OCI-LY3 (cell line): ENCODE measurements around the gene TSPAN11.

Experiments used
- H2AFZ ChIP-seq: fragments of 200-600, 300-600 bp; shearing (Covaris generic); 2 replicates; pipeline ENCODE4 v1.6.0; 2014; ENCODE audit warnings: antibody characterized with exemption, low read depth, low read length
- H3K27ac ChIP-seq: fragments of 200-600, 300-600 bp; sonication (generic); 2 replicates; pipeline ENCODE4 v1.5.1; 2014; ENCODE audit warnings: mild to moderate bottlenecking, low read length, moderate library complexity, mixed read lengths
- H3K27me3 ChIP-seq: fragments of 200-600, 300-600 bp; sonication (generic); 2 replicates; pipeline ENCODE4 v1.6.1; 2014; ENCODE audit warnings: low read depth, low read length, mixed read lengths
- H3K36me3 ChIP-seq: fragments of 200-600, 300-600 bp; sonication (generic); replicated peaks from 2 replicates; pipeline ENCODE3; 2014; ENCODE audit warnings: low read depth, low read length, mixed read lengths
- H3K4me1 ChIP-seq: fragments of 300-600, 200-600 bp; sonication (generic); 2 replicates; pipeline ENCODE4 v1.6.1; 2014; ENCODE audit warnings: low read length, mixed read lengths
- H3K4me2 ChIP-seq: fragments of 200-600, 300-600 bp; sonication (generic); 2 replicates; pipeline ENCODE4 v1.6.1; 2014; ENCODE audit warnings: low read length, mixed read lengths
- H3K4me3 ChIP-seq: fragments of 300-600, 200-600 bp; sonication (generic); 2 replicates; pipeline ENCODE4 v1.5.1; 2014; ENCODE audit warnings: antibody characterized with exemption, mild to moderate bottlenecking, low read length, moderate library complexity
- H3K79me2 ChIP-seq: fragments of 300-600, 200-600 bp; shearing (Covaris generic); 2 replicates; pipeline ENCODE4 v1.6.1; 2014; ENCODE audit warnings: mild to moderate bottlenecking, low read length, mixed read lengths
- H3K9ac ChIP-seq: fragments of 300-600, 200-600 bp; shearing (Covaris generic); 2 replicates; pipeline ENCODE4 v1.6.0; 2014; ENCODE audit warnings: mild to moderate bottlenecking, low read length, moderate library complexity
- H3K9me3 ChIP-seq: fragments of 200-600, 300-600 bp; shearing (Covaris generic); 2 replicates; pipeline ENCODE4 v1.6.1; 2014; ENCODE audit warnings: low read length, mixed read lengths; ENCODE audit not compliant: insufficient read depth
- H4K20me1 ChIP-seq: fragments of 200-600, 300-600 bp; sonication (generic); 2 replicates; pipeline ENCODE4 v1.6.1; 2016; ENCODE audit warnings: low read length, mixed read lengths; ENCODE audit not compliant: insufficient read depth
- EZH2phosphoT487 ChIP-seq: fragments of 200-600 bp; shearing (Covaris generic); IDR thresholded peaks from 2 replicates; pipeline ENCODE4 v1.6.1; 2018; ENCODE audit warnings: antibody characterized with exemption, mixed run types, low read depth
- TF ChIP-seq, protein P1 (sequence below): fragments of 200-600, 300-600 bp; sonication (generic); IDR thresholded peaks from 2 replicates; pipeline ENCODE4 v1.5.1; 2014; ENCODE audit warnings: antibody characterized with exemption, low read length, low read depth

TSPAN11 gene

DNA sequence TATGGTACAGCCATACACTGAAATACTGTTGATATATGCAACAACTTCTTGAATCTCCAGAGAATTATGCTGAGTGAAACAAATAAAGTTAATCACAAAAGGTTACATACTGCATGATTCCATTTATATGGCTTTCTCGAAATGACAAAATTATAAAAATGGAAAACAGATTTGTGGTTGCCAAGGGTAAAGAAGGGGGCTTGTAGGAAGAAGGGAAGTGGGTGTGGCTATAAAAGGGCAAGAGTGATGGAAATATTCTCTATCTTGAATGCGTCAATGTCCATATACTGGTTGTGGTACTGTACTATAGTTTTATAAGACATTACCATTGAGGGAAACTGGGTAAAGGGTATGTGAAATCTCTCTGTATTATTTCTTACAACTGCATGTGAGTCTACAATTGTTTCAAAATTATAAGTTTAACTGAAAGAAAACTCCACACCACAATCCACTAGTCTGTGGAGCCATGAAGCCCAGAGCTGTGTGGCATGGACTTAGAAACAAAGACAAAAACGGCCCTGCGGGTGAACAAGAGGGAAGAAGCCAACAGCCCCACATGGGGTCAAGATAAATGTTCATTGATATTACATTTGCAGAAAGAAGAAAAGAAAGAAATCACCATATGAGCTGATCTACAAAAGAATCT, 18.3 kb upstream of the TSPAN11 start:
- TF ChIP-seq, protein P1, sequence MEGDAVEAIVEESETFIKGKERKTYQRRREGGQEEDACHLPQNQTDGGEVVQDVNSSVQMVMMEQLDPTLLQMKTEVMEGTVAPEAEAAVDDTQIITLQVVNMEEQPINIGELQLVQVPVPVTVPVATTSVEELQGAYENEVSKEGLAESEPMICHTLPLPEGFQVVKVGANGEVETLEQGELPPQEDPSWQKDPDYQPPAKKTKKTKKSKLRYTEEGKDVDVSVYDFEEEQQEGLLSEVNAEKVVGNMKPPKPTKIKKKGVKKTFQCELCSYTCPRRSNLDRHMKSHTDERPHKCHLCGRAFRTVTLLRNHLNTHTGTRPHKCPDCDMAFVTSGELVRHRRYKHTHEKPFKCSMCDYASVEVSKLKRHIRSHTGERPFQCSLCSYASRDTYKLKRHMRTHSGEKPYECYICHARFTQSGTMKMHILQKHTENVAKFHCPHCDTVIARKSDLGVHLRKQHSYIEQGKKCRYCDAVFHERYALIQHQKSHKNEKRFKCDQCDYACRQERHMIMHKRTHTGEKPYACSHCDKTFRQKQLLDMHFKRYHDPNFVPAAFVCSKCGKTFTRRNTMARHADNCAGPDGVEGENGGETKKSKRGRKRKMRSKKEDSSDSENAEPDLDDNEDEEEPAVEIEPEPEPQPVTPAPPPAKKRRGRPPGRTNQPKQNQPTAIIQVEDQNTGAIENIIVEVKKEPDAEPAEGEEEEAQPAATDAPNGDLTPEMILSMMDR = no peak
- no peak for TF ChIP-seq EZH2phosphoT487
- Histone ChIP-seq H4K20me1 (no peaks in the 10 kb centered on the region), H3K4me2 (no peak overlapping the region), H3K9me3 (no peaks in the 10 kb centered on the region), H3K79me2 (no peaks in the 10 kb centered on the region), H3K36me3 (no peaks in the 10 kb centered on the region), H3K4me3 (no peak overlapping the region), H3K4me1 (peaks cover 4% of the 10 kb centered on the region), H3K9ac (no peak overlapping the region), H2AFZ (no peak overlapping the region), H3K27ac (no peak overlapping the region), H3K27me3 (no peaks in the 10 kb centered on the region)

DNA sequence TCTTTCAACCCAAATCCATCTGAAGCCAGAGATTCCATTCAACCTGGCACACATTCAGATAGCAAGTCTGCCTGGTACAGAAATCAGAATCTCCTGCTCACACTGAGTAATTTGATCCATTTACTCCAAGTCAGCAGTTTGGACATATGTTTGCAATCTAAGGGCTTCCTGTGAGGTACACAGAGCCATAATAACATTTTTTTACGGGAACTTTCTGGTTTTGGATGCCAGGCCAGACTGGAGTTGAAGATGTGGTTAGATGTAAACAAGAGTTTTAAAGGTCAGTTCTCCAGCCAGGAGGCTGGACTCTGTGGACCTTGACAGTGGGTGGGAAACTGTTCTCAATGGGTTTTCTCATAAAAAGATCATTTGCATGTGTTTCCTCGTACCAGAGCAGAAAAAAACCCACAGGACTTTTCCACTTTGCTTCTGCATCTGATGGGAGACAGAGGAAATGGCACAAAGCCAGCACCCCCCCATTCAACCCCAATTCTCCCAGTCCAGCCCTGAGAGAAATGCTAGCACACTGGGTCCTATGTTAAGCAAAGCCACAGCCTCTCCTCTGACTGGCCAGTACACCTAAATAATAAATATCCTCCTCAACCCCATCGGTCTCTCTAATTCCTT, 17.7 kb upstream of the TSPAN11 start:
- H2AFZ ChIP-seq = no peak overlapping the region
- no peak overlapping the region for H3K9ac ChIP-seq
- no peak overlapping the region for H3K4me2 ChIP-seq
- no peak overlapping the region for H3K4me3 ChIP-seq
- H3K4me1 ChIP-seq = peaks cover 8% of the 10 kb centered on the region
- TF ChIP-seq, protein P1 = no peak
- no peak for TF ChIP-seq EZH2phosphoT487
- H3K36me3 ChIP-seq = no peaks in the 10 kb centered on the region
- H4K20me1 ChIP-seq = no peaks in the 10 kb centered on the region
- no peaks in the 10 kb centered on the region for H3K9me3 ChIP-seq
- no peaks in the 10 kb centered on the region for H3K79me2 ChIP-seq
- no peak overlapping the region for H3K27ac ChIP-seq
- H3K27me3 ChIP-seq = no peaks in the 10 kb centered on the region

DNA sequence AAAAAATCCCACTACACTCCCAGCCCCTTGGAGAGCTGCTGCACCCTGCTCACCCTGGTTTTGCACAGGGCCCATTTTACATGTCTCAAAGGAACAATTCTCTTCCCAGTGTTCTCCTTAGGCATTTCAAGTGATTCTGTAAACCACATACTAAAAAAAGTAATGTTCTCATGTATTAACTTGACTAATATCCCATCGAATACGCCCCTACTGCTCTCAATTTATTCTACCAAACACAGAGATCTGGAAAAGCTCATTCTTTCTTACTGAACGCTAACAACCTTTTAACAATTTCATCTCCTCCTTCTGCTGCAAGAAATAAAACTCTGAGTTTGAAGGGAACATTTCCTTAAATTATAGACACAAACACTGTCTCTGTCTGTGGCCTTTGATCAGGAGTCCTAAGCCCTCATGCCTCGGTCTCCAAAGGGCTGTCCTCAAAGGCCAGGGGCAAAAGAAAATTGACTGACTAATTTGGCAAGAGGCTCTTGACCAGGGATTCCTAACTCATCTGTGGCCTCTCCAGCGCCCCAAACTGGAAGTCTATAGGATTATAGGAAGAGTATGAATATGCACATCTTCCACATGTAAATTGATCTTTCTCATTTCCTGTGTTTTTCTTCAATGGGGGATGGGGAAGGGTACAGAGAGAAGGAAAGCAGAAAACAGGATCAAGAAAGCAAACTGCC, 17.1 kb upstream of the TSPAN11 start:
- Histone ChIP-seq H3K79me2 (no peaks in the 10 kb centered on the region), H3K9me3 (no peaks in the 10 kb centered on the region), H3K4me3 (no peak overlapping the region), H3K4me1 (peaks cover 8% of the 10 kb centered on the region), H3K36me3 (no peaks in the 10 kb centered on the region), H3K9ac (no peak overlapping the region), H2AFZ (no peak overlapping the region), H3K4me2 (no peak overlapping the region), H3K27me3 (no peaks in the 10 kb centered on the region), H4K20me1 (no peaks in the 10 kb centered on the region), H3K27ac (no peak overlapping the region)
- no peak for TF ChIP-seq EZH2phosphoT487
- TF ChIP-seq, protein P1 = no peak

DNA sequence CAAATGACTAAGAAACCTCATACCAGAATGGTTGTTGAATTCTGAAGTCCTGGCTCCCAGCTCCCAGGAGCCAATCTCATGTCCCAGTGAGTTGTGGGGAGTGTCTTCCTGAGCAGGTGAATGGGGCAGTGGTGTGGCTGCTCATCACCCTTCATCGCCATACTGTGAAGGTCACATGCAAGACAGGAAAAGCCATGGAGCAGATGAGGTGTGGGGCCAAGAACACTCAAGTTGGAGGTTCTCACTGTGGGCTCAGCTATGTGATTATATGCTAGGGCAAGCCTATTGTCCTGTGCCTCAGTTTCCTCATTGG, 16.6 kb upstream of the TSPAN11 start:
- Histone ChIP-seq H3K9me3 (no peaks in the 10 kb centered on the region), H3K36me3 (no peaks in the 10 kb centered on the region), H2AFZ (no peak overlapping the region), H3K4me1 (peaks cover 8% of the 10 kb centered on the region), H3K27ac (no peak overlapping the region), H3K79me2 (no peaks in the 10 kb centered on the region), H3K27me3 (no peaks in the 10 kb centered on the region), H4K20me1 (no peaks in the 10 kb centered on the region), H3K9ac (no peak overlapping the region), H3K4me2 (no peak overlapping the region), H3K4me3 (no peak overlapping the region)
- no peak for TF ChIP-seq EZH2phosphoT487
- TF ChIP-seq, protein P1 = no peak
